Caki2 (cell line): ENCODE measurements around the gene BOD1L1. TPM values are rescaled to one million over a fixed set of nuclear protein-coding genes. Genes with fewer than 3 reads are reported as not detected.
"Not testable (repeated sequence)": the region's sequence is repeated elsewhere in the genome, so short reads cannot be mapped to it uniquely, and the experiment has no call there.

Experiments
- DNase-seq: peaks from one replicate; pipeline ENCODE4 v3.0.0-alpha.2; 2015; ENCODE audit warnings: low read depth
- in situ Hi-C: cut with HindIII; loops from 2 replicates; pipeline ENCODE4 v1.10.0; 2016; ENCODE audit warnings: low sequenced_read_pairs, low pct_unique_long_range_greater_than_20kb, mixed read lengths
- total RNA-seq: library from RNA; depleted of rRNA; stranded (reverse); fragments of >200 nt; shearing (Covaris generic); gene quantifications from 2 replicates; pipeline ENCODE4 v1.2.3, GENCODE V29; 2014; ENCODE audit warnings: low replicate concordance

The BOD1L1 gene
- total RNA-seq, 1 experiment from 2014 or later, result 5.0 TPM

- in situ Hi-C loops, result no loop called here
- DNase-seq, result no peak
Measured at GRCh38 chr4:13577660-13578059, 49.9 kb downstream of the BOD1L1 start.

- DNase-seq, result no peak
- in situ Hi-C loops, result no loop called here
Measured at GRCh38 chr4:13570916-13571315, 56.6 kb downstream of the BOD1L1 start.

- DNase-seq, result no peak
- in situ Hi-C loops, result no loop called here
Measured at GRCh38 chr4:13567125-13567524, 60.4 kb downstream of the BOD1L1 start.

- no peak for DNase-seq
- in situ Hi-C loops, result no loop called here
Measured at GRCh38 chr4:13562876-13563275, 64.6 kb downstream of the BOD1L1 start.

GRCh38 chr4:13561673-13562072, 65.9 kb downstream of the BOD1L1 start:
- in situ Hi-C loops, result no loop called here

GRCh38 chr4:13560111-13560510, 67.4 kb downstream of the BOD1L1 start:
- in situ Hi-C loops, DNase-seq: not testable (repeated sequence)

More at GRCh38 chr4:13561673-13562072, 65.9 kb downstream of the BOD1L1 start:
- no peak for DNase-seq

GRCh38 chr4:13559413-13559812, 68.1 kb downstream of the BOD1L1 start:
- in situ Hi-C loops, result no loop called here
- DNase-seq, result no peak

- in situ Hi-C loops, result no loop called here
- no peak for DNase-seq
Measured at GRCh38 chr4:13558881-13559280, 68.6 kb downstream of the BOD1L1 start.

GRCh38 chr4:13555325-13555724, 72.2 kb downstream of the BOD1L1 start:
- no peak for DNase-seq
- in situ Hi-C loops, result no loop called here

GRCh38 chr4:13553081-13553480, 74.4 kb downstream of the BOD1L1 start:
- in situ Hi-C loops, result no loop called here
- DNase-seq, result no peak

GRCh38 chr4:13548984-13549546, 78.5 kb downstream of the BOD1L1 start:
- in situ Hi-C loops, result no loop called here
- peak; percentile 71 for DNase-seq

- DNase-seq, result no peak
- in situ Hi-C loops, result no loop called here
Measured at GRCh38 chr4:13548059-13548983, 79.2 kb downstream of the BOD1L1 start.

- in situ Hi-C loops, result no loop called here
- DNase-seq, result peak; percentile 40
Measured at GRCh38 chr4:13547485-13548041, 80.0 kb downstream of the BOD1L1 start.

- in situ Hi-C loops, result no loop called here
- DNase-seq, result no peak
Measured at GRCh38 chr4:13546941-13547484, 80.5 kb downstream of the BOD1L1 start.

- in situ Hi-C loops, result no loop called here
Measured at GRCh38 chr4:13546142-13546940, 81.2 kb downstream of the BOD1L1 start.

GRCh38 chr4:13545394-13545808, 82.1 kb downstream of the BOD1L1 start:
- DNase-seq, result no peak
- in situ Hi-C loops, result no loop called here

More at GRCh38 chr4:13546142-13546940, 81.2 kb downstream of the BOD1L1 start:
- DNase-seq, result no peak

- in situ Hi-C loops, result no loop called here
Measured at GRCh38 chr4:13544606-13545393, 82.7 kb downstream of the BOD1L1 start.

More at GRCh38 chr4:13544606-13545393, 82.7 kb downstream of the BOD1L1 start:
- DNase-seq, result peak; percentile 81
